ENCODE data around the gene ACSM4.

DNA sequence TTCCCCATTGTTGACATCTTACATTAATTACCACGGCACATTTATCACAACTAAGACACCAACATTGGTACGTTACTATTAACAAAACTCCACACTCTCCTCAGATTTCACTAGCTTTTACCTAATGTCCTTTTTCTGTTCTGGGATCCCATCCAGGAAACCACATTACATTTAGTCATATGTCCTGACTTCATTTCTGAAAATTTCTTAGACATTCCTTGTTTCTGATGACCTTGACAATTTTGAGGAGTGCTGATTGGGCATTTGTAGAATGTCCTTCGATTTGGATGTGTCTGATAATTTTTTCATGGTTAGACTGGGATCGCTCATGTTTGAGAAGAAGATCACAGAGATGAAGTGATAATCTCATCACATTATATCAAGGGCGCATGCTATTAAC is 34.6 kb upstream of the ACSM4 start:
- TF ChIP-seq, protein P1, sequence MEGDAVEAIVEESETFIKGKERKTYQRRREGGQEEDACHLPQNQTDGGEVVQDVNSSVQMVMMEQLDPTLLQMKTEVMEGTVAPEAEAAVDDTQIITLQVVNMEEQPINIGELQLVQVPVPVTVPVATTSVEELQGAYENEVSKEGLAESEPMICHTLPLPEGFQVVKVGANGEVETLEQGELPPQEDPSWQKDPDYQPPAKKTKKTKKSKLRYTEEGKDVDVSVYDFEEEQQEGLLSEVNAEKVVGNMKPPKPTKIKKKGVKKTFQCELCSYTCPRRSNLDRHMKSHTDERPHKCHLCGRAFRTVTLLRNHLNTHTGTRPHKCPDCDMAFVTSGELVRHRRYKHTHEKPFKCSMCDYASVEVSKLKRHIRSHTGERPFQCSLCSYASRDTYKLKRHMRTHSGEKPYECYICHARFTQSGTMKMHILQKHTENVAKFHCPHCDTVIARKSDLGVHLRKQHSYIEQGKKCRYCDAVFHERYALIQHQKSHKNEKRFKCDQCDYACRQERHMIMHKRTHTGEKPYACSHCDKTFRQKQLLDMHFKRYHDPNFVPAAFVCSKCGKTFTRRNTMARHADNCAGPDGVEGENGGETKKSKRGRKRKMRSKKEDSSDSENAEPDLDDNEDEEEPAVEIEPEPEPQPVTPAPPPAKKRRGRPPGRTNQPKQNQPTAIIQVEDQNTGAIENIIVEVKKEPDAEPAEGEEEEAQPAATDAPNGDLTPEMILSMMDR (conservative IDR thresholded peaks at IDR 0.05; ENCODE audit: low read length) = no peak
- TF ChIP-seq EZH2phosphoT487 (IDR thresholded peaks at IDR 0.05; ENCODE audit: borderline replicate concordance, low read depth, low read length) = no peak
